NCI-H187 (cell line): ENCODE data around the gene KLK5.

Source experiments
- DNase-seq, 2 experiments: peaks; one replicate each; lab custom pipeline; 2025; lab: John Stamatoyannopoulos, UW

KLK5 gene

GRCh38 chr19:50968716-50969412 lies 16.0 kb upstream of the KLK5 start:
- DNase-seq, result no peak

- DNase-seq, result no peak
These were observed 15.3 kb upstream of the KLK5 start for GRCh38 chr19:50967929-50968715.

GRCh38 chr19:50964266-50964665 lies 11.4 kb upstream of the KLK5 start:
- DNase-seq, result no peak

GRCh38 chr19:50963381-50963780 lies 10.5 kb upstream of the KLK5 start:
- no peak for DNase-seq

GRCh38 chr19:50962245-50962644 lies 9.4 kb upstream of the KLK5 start:
- no peak for DNase-seq

GRCh38 chr19:50959731-50960500 lies 7.1 kb upstream of the KLK5 start:
- DNase-seq, result no peak

GRCh38 chr19:50957587-50957986 lies 4.7 kb upstream of the KLK5 start:
- no peak for DNase-seq

GRCh38 chr19:50949861-50950260 lies 3.0 kb downstream of the KLK5 start:
- no peak for DNase-seq

GRCh38 chr19:50947123-50947522 lies 5.7 kb downstream of the KLK5 start:
- no peak for DNase-seq

GRCh38 chr19:50944795-50945194 lies 8.0 kb downstream of the KLK5 start:
- DNase-seq, result no peak

GRCh38 chr19:50943074-50943828 lies 9.6 kb downstream of the KLK5 start:
- no peak for DNase-seq

GRCh38 chr19:50939596-50939995 lies 13.2 kb downstream of the KLK5 start:
- DNase-seq, result no peak

- no peak for DNase-seq
These were observed 19.2 kb downstream of the KLK5 start for GRCh38 chr19:50933640-50934039.

GRCh38 chr19:50932690-50933083 lies 20.2 kb downstream of the KLK5 start:
- no peak for DNase-seq

- no peak for DNase-seq
These were observed 20.7 kb downstream of the KLK5 start for GRCh38 chr19:50932018-50932689.

GRCh38 chr19:50931023-50931422 lies 21.8 kb downstream of the KLK5 start:
- no peak for DNase-seq

GRCh38 chr19:50928831-50929230 lies 24.0 kb downstream of the KLK5 start:
- DNase-seq, result no peak

- no peak for DNase-seq
These were observed 26.7 kb downstream of the KLK5 start for GRCh38 chr19:50926144-50926543.

GRCh38 chr19:50925734-50926133 lies 27.1 kb downstream of the KLK5 start:
- no peak for DNase-seq

GRCh38 chr19:50924586-50924985 lies 28.3 kb downstream of the KLK5 start:
- DNase-seq, result no peak

GRCh38 chr19:50922317-50922853 lies 30.5 kb downstream of the KLK5 start:
- peak in 1 of 2 experiments; percentile 76 for DNase-seq
